HG03280 (cell line): Measurements from ENCODE around the gene CCDC69.
"Not testable (repeated sequence)": the region's sequence is repeated elsewhere in the genome, so short reads cannot be mapped to it uniquely, and the experiment has no call there.

ENCODE experiments used
- ATAC-seq: cut with Tn5 transposase; IDR thresholded peaks from one replicate; pipeline ENCODE4 v1.9.1; 2021; ENCODE audit warnings: mild to moderate bottlenecking, moderate library complexity; ENCODE audit not compliant: unreplicated experiment

The CCDC69 gene

DNA sequence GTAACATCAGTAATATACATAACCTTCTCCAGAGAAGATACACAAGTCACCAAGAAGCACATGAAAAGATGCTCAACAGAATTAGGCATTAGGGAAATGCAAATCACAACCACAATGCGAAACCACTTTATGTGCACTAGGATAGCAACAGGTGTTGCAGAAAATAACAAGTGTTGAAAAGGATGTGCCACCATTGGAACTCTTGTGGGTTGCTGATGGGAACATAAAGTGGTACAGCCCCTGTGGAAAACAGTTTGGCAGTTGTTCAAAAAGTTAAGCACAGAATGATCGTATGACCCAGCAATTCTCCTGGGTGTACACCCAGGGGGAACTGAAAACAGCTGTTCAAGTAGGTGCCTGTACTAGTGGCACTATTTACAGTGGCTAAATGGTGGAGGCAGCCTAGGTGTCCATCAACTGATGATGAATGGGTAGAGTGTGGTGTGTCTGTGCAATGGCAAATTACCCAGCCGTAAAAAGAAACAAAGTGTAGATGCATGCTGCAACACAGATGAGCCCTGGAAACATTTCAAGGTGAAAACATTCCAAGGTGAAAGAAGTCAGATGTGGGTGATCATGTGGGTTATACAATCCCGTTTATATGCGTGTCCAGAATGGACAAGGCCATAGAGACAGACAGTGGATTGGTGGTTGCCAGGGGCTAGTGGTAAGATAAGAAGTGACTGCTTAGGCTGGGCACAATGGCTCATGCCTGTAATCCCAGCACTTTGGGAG, 27.2 kb downstream of the CCDC69 start:
- peak; percentile 88 for ATAC-seq

DNA sequence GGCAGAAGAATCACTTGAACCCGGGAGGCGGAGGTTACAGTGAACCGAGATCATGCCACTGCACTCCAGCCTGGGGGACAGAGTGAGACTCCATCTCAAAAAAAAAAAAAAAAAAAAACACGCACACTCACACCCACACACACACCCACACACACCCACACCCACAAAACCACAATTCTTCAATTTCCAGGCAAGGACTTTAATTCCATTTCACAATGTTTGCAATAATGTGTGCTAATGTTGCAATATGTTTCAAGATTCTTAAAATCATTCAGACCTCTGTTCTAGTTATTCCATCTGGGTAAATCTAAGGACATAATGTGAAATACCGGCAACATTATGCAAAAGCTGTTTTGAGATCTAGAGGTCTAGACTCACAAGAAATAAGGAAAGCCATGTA, 28.3 kb downstream of the CCDC69 start:
- ATAC-seq, result no peak

DNA sequence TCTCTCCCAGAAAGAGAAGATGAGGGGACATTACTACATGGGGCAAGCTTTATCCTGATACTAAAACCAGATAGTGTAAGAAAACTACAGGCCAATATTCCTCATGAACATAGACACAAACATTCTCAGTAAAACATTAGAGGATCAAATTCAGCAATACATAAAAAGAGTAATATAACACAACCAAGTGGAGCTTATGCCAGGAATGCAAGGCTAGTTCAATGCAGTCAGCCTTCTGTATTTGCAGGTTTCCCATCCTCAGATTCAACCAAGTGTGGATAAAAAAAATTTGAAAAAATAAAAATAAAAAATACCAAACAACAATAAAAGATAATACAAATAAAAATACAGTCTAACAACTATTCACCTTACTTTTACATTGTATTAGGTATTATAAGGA, 31.3 kb downstream of the CCDC69 start:
- no peak for ATAC-seq

DNA sequence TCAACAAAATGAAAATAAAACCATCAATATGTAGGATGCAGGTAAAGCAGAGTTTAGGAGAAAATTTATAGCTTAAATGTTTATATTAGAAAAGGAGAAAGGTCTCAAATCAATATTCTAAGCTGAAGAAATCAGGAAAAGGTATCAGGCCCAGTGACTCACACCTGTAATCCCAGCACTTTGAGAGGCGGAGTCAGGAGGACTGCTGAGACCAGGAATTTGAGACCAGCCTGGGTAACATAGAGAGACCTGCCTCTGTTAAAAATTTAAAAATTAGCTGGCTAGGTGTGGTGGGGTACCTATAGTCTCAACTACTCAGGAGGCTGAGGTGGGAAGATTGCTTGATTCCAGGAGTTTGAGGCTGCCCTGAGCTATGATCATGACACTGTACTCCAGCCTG, 32.2 kb downstream of the CCDC69 start:
- ATAC-seq, result no peak

DNA sequence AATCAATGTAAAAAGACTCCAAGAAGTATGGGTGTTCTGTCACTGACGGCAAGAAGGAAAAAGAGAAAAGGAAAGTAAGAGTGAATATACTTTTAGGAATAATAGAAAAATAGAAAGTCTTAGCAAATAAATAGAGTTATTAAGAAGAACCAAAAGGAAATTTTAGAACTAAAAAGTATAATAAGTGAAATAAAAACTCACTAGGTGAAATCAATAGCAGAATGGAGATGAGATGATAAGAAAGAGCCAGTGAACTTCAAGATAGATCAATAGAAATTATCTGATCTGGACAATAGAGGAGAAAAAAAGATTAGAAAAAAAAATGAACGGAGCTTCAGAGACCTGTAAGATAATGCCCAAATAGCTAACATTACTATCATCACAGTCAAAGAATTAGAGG, 34.7 kb downstream of the CCDC69 start:
- ATAC-seq, result no peak

DNA sequence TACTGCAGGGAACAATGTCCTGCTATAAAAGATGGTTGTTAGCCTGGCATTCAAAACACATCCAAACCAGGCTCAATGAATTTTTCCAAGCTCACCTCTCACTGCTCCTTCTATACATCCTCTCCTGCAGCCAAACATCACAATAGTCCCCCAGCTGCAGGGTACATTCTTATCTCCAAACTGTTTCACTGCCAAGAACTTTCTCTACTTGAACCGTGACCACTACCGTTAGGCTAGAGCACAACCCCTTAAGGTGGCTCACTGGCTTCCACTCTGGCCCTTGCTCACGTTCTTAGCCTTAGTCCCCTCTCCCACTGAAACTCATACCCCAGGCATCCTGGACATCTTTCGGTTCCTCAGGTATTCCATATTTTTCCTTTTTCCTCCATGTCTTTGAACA, 37.4 kb downstream of the CCDC69 start:
- ATAC-seq, result no peak

DNA sequence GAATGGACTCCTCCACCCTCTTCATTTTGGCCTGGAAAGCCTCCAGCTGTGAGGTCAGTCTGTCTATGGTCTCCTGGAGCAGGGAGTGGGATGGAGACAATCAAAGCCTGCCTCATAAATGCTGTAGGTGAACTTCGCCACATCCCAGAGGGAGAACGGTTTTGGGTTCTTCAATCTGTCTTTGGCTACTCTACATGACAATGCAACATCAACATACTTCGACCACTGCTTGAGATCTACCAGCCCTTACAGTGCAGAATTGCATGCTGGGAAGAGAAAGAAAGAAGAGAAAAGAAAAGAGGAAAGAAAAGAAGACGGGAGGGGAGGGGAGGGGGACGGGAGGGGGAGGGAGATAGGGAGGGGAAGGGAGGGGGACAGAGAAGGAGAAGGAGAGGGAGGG, 37.8 kb downstream of the CCDC69 start:
- ATAC-seq, result no peak

DNA sequence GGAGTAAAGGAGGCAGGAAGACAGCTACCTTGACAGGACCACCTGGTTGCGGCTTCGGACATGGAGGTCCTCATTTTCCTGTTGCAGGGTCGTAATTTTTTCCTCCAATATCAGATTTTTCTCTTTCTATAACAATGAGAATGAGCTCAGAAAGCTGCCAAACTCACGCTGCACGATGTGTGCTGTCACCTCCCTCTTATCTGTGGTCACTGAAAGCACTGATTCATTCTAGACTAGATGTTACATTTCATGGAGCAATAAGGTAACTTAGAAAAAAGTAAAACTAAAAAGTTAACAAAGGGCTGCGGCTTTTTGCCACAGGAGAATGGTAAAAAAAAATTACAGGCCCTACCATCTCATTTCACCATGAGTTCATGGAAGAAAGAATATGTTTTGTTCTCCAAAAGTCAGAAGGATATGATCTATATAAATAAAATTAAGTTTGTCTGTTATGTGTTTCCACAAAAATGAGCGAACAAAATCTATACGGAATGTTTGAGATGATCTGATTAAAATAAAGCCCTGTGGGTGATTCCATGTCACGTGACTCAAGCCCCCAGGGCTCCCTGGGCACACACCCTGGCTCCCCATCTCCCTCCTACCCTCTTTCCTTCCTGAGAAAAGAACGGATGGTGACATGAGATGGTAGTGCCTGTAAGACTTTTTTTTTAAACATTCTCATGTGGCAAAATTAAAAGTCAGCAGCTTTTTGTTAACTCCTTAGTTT, 39.4 kb downstream of the CCDC69 start:
- ATAC-seq, result no peak

DNA sequence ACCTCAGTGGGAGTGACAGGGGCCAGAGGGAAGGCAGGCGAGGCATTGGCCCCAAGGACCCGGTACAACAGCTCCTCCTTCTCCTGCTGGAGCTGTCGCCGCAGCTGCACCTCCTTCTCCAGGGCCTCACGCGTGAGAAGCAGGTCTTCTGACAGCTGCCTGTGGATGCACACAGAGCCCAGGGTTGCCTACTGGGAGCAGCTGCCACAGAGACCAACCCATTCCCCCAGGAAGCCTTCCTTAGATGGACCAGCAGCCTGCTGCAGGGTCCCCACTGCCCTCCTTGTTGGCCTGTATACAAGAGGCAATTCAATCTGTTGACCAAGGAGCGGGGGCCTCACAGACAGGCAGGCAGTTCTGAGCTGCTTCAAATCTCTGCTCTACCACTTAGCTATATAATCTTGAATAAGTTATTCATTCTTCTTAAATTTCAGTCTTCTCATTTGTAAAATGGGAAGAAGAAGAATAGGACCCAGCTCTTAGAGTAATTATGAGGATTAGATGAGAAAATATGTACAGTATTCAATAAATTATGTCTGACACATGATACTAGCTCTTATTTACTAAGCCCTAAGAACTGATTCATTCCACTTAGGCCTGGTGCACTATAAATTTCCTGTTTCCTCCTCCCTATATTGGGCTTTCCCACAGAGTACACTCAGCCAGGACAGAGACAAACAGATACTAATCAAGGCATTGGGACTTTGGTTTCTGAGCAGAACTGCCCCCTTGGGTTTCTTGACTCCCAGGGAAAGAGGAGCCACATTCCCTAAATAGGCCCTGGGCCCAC, 40.2 kb downstream of the CCDC69 start:
- no peak for ATAC-seq

DNA sequence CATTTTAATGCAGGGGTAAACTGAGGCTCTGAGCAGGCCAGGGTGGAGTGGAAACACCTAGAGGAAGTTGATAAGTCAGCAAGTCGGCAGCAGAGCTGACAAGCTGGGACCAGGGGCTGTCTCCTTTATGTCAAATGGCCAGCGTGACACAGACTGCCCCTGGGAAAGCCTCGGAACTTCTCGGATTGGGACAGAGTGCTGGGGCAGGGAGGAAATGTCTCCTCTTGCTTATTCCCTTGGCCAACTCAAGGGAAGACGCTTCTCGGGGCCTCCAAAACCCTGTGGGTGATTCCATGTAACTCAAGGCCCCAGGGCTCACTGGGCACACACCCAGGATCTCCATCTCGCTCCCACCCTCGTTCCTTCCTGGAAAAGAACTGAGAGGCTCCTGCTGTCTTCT, 40.9 kb downstream of the CCDC69 start:
- ATAC-seq, result no peak

DNA sequence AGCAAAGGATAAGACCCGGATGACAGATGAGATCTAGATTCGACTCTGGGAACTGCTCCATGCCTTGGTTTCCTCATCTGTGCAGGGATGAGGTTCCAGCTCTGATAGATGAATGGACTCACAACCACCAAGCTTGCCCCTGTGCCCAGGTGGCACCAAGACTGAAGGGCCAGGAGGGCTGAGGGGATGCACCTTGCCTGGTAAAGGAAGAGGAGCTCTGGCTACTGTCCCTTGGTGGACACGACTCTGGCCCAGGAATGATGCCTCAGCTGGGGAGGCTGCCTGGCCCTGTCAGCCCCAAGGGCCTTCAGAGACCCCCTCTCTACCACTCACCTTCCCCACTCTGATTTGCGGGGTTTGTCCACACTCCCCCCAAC, 41.4 kb downstream of the CCDC69 start:
- ATAC-seq, result no peak

DNA sequence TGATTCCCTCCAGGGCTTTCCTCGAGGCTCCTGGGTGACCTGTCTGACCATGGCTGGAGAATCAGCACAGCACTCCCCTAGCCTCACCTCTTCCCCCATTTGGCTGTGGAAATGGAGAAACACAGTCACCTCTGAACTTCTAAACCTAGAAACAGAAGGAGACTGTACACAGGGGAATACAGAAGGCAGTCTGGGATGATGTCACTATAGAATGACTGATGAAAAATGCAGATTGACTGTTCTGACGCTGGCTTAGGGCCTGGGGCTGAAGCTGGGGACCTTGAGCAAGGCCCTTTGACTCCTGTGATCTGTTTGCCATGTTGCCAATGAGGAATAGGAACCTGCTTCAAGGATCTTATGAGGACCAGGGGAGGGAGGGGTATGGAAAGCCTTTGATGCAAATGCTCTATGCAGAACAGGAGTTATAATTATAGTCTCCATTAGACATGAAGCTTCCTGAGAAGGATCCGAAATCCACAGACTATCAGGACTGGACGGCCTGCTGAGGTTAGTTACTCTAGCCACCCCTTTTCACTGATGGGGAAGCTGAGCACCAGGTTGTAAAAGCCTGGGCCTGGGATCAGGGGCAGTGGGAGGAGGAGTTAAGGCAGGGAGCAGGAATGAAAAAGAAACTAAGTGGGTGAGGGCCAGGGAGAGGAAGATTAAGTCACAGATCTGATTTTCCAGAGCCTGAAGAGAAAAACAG, 41.9 kb downstream of the CCDC69 start:
- ATAC-seq, result no peak

DNA sequence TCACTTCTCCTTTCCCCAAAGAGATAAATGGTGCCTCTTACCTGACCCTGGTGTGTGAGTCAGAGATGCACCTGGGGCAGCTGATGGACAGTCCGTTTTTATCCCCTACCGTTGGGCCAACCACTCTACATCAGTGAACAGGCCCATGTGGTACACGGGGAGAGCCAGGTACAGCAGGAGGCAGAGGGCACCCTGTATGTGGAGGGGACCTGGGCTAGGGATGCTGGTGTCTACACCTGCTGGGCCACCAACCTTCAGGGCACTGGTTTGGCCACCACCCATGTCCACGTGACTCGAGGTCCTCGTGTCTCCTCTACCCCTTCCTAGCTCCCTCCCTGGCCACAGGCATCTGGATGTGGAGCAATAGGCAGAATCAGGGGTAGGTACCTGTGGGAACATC, 43.6 kb downstream of the CCDC69 start:
- ATAC-seq, result no peak

DNA sequence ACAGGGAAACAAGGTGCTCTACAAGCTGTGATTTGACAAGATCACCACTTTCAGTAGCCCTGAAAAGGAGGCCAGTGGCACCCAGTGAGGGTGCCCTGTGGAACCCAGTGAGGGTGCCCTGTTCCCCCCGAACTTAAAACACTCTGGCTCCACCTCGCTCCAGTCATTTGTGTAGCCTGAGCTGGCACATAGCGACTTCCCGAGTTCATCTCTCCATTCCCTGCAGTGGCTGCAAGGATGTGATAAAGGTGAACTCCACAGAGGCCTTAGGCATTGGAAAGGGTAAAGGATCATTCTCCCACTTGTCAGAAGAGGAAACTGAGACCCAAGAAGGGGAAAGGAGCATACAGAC, 44.4 kb downstream of the CCDC69 start:
- ATAC-seq, result no peak

DNA sequence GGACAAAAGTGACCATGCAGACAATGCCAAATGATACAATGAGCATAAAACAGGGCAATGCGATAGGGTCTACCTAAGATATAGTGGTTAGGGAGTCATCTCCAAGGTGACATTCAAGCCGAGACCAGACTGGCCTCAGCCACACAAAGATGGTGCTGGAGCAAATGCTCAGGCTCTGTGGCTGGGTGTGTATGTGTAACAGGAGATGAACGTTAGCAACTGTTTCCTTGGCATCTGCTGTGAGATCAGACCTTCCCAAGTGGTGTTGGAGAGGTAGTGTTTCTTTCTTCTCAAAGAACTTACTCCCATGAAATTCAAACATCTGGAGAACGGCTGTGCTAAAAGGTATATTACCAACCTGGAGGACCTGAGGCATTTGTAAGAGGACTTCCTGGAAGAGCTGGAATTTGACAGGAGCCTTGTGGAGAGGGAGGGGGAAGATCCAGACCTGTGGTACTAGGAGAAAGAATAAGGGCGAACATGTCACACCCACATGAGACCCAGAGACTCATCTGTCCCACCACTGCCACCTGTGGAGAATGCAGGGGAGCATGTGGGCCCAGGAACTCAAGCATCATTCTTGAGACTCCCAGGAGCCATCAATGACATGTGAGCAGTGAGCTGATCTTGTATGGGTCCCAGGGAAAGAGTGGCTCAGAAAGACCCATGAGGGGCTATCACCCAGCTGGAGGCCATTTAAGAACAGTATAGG, 45.0 kb downstream of the CCDC69 start:
- ATAC-seq, result no peak

DNA sequence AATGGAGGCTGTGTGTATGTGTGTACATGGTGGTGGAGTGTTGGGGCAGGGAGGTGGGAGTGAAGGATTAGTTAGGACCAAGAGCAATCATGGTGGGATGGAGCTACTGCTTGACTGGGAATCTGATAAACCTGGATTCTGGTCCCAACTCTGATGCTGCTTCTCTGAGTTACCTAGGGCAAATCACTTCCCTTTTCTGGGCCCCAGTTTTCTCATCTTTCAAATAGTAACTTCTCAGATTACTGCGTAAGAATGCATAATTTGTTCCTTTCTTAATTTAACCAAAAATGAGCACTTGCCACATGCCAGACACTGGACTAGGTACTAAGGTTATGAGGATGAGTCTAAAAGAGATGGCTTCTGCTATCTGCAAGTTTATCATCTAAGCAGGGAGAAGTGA, 45.5 kb downstream of the CCDC69 start:
- no peak for ATAC-seq

DNA sequence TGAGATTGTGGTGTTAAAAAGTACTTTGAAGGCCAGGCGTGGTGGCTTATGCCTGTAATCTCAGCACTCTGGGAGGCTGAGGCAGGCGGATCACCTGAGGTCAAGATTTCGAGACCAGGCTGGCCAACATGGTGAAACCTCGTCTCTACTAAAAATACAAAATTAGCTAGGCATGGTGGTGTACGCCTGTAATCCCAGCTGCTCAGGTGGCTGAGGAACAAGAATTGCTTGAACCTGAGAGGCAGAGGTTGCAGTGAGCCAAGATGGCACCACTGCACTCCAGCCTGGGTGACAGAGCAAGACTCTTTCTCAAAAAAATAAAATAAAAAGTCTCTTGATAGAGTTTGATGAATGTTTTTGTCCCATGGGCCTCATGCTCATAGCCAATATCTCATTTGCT, 47.6 kb downstream of the CCDC69 start:
- not testable (repeated sequence) for ATAC-seq

DNA sequence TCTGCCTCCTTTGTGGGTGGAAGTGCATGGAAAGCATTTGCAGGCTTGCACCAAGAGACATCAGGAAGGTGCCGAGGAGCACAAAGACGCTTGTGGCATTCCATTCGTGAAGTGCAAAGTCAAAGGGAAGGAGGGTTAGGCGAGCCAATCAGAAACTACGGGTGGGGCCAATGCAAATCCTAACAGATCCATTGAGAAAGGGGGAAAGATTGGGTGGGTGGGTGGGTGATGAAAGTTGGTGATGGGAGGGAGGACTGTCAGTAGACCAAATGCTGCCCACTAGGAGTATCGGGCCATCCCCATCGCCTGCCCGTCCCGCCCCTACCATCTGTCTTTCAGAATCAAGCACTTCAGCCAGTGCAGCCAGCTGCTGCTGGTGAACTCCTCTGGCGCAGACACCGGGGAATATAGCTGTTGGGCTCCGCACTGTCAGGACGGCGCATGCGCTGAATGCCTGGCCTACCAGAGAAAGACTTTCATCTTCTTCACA, 49.2 kb downstream of the CCDC69 start:
- ATAC-seq, result no peak

DNA sequence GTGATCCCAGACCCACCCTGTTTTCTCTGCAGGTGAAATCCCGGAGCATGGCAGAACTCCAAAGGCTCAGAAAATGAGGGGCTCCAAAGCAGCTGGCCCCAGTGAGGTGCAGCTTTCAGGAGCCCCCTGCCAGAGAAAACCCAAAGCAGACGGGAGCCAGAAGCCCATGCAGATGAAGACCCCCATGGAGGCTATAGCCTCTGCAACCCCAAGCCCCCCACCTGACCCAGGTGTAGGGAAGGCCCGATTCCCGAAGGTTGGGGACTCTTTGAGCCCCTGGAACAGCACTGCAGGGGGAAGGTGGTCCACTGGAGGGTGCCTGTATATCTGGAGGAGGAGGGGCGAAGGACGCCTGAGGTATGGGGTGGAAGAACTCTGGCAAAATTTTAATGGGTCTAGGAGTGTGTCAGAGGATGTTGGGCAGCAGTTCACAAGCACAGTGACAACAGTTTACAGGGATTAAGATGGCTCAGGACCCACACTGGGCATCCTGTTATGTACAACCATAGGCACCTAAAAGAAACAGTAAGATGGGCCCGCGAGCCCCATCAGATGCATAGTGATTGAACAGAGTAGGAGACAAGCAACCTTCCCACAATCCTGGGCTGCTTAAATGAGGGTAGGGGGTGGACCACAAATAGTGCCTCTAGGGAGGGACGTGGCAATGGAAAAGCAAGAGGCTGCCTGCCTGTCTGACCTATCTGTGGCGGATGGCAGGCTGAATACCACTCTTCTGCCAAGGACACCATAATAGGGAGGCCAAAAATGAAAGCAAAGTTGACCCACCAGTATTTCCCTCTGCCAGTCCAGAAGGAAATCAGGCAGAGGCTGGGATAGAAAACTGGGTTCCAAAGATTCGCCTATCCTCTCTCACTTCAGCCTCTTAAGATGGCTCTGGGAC, 49.9 kb downstream of the CCDC69 start:
- ATAC-seq, result no peak

DNA sequence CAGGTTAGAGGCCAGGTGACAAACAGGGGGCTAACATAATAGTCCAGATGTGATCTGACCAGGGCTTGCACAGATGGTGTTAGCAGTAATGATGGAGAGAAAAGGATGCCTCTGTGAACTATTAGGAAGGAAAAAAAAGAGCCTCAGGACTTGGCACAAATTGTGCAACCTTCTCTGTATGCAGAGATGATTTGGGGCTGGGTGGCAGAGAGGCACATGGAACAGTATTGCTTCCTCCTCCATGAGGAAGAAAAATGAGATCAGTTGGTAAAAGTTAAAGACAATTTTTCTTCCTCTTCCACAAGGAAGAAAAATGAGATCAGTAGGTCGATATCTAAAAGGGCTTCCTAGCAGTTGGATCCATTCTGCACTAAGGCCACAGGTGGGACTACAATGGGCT, 52.4 kb downstream of the CCDC69 start:
- ATAC-seq, result no peak
